H1 (cell line): ENCODE data around the gene SPTBN5.

Experiments used
- CTCF ChIP-seq, 3 experiments: IDR thresholded peaks; 1 replicate in 2 of 3; 2 replicates in 1 of 3; pipeline versions ENCODE4 v1.5.1 to v1.6.1; 2011; ENCODE audit warnings: low read length in 3 of 3, mild to moderate bottlenecking in 3 of 3, inconsistent platforms in 2 of 3, low read depth in 1 of 3, moderate library complexity in 1 of 3; ENCODE audit not compliant: insufficient read depth in 1 of 3; ENCODE audit errors: control extremely low read depth in 1 of 3
- EP300 ChIP-seq, 2 experiments: IDR thresholded peaks; 1 replicate in 1 of 2; 2 replicates in 1 of 2; pipeline ENCODE4 v1.6.1; 2011 to 2012; ENCODE audit warnings: low read depth in 2 of 2, low read length in 2 of 2, mild to moderate bottlenecking in 2 of 2, borderline replicate concordance in 1 of 2, inconsistent platforms in 1 of 2, moderate library complexity in 1 of 2
- EZH2 ChIP-seq: fragments of 200-600 bp; sonication (generic); IDR thresholded peaks from 2 replicates; pipeline ENCODE4 v1.7.1; 2012; ENCODE audit warnings: low read depth, mild to moderate bottlenecking, moderate library complexity, low read length, inconsistent platforms; ENCODE audit not compliant: severe bottlenecking
- RBBP5 ChIP-seq: IDR thresholded peaks from 2 replicates; pipeline ENCODE4 v1.7.1; 2012; ENCODE audit warnings: low read depth, mild to moderate bottlenecking, inconsistent platforms, low read length, moderate library complexity, borderline replicate concordance

- TF ChIP-seq CTCF (IDR thresholded peaks at IDR 0.05; ENCODE audit: control extremely low read depth in 1 of 3, insufficient read depth in 1 of 3, low read depth in 1 of 3, low read length in 3 of 3) (no peak), EP300 (IDR thresholded peaks at IDR 0.05; ENCODE audit: borderline replicate concordance in 1 of 2, low read depth in 2 of 2, low read length in 2 of 2) (no peak), RBBP5 (no peak), EZH2 (no peak)
These were observed 42.3 kb upstream of the SPTBN5 start for GRCh38 chr15:41936155-41936554.
